ENCODE data around the gene MFSD2A.
A peak's percentile ranks its signal among the peaks of the same experiment; 100 is the strongest.
"Not testable (repeated sequence)": the region's sequence is repeated elsewhere in the genome, so short reads cannot be mapped to it uniquely, and the experiment has no call there.

MFSD2A gene

GRCh38 chr1:39940980-39941871, 13.7 kb upstream of the MFSD2A start:
- no peak for DNase-seq

GRCh38 chr1:39943471-39944290, 11.3 kb upstream of the MFSD2A start:
- DNase-seq, result no peak

DNA sequence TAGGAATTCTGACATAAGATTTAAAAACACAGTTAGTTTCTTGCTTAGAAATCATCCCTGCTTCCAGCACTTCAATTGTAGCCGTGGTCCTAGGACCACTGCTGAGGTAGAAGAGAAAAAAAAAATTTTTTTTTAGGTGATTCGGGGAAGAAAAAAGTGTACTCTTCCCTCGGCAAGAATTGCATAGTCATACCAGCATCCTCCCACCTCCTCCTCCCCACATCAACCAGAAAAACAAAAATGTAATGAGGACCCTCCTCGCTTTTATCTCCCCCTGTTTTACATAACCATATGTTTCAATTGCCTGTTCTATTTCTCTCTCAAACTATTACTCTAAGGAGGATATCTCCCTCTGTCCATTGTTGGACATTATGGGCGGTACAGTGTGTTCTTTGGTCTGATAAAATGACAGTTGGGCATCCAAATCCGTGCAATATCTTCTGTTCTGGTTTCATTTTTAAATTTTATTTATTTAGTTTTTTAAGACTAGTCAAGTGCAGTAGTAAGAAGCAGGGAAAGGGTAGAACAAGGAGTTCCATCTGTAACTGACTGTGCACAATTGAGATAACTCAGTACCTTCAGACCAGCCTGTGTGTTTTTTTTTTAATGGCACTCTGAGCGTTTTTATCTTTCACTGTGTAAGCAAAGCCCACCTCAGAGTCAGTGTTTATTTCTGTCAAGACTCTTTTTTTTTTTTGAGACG, 10.4 kb upstream of the MFSD2A start:
- DNase-seq, result no peak

- DNase-seq, result no peak
These were observed 8.7 kb upstream of the MFSD2A start for GRCh38 chr1:39946216-39946615.

DNA sequence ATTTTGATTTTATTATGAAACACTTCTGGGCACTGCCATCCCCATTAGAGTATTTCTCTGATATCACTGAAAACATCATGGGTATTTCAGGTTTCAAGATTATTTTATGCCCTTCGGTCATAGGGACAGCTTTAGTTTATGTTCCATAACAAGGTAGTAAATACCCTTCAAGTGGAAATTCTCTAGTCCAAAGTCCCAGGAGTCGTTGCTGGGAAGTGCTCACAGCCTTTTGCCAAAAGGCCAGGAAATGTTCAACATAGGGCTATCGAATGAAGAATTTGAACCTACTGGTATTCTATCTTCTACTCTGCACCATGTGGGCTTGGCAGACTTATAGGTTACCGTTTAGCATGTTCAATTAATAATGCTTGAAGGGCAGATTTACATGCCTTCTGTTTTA, 7.7 kb upstream of the MFSD2A start:
- DNase-seq, result no peak

- DNase-seq, result no peak
These were observed 5.1 kb upstream of the MFSD2A start for GRCh38 chr1:39949891-39950290.

- no peak for DNase-seq
These were observed 3.0 kb upstream of the MFSD2A start for GRCh38 chr1:39951926-39952325.

DNA sequence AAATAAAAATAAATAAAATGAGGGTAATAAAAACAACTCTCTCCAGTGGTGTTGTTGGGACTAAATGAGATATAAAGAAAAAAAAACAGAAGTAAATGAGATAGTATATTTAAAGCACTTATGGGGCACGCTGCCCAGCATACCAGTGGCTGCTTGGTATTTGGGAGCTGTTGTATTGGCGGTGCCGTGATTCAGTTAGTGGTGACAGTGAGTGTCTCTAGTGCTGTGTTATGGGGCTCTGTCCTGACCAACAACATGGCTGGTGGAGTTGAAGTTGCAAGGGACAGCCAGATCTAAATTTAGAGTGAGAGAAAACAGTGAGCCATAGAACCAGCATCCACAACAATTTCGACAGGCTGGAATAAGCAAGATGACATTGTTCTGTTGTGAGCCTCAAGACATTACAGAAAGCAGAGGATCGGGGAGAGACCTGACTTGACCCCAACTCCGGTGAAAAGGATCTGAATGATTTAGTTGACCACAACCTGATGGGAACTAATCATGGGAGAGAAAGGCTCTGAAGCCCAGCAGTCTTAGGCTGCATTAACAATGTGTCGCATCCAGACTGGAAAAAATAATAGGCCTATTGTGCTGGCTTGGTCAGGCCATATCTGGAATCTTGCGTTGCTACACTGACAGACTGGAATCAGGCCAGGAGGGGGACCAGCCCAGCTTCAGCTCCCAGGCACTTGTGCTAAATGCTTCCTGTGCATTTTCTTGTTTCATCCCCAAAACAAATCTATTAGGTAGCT, 2.4 kb upstream of the MFSD2A start:
- DNase-seq, result no peak

- no peak for DNase-seq
These were observed 548 bp upstream of the MFSD2A start for GRCh38 chr1:39954324-39954869.

DNA sequence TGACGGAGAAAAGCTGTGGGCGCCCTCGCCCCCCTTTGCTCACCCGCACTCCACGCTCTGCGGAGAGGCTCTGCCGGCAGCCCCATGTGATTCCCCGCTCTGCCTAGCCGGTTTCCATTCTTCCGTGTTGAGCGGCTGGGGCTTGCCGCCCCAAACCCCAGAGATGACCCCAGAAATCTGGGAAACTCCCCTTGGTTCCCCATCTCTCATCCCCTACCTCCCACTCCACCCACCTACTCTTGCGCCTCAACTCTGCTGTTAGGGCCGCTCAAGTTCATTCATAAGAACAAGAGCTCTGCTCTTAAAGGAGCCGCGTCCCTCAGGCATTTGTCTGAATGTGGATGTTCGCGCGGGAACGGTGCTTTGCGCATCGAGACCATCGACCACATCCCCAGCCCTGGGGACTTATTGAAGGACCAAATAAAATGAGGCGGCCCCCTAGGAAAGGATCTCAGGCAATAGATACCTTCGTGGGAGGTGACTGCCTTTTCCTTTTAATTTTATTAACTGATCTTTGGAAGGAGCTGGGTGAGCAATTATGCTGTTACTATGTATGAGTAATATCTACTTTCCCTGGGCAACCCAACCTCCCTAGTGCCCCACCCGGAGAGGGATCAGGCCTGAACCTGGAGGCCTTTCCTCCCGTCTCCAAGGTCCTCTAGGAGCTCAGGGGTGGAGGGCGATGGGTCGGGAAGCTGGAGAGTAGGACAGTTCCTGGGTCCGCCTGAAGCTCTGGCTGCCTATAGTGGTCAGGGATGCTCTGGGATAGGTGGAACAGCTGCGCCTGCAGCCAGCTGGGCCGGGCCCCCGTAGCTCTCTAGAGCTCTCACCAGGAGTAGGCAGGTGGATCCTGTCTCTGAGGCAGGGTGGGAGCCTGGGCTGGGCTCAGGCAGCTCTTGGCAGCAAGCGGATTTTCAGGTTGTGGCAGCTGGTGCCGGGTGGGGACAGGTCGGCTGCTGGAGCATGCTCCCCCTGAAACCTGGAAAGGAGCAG, 898 bp downstream of the MFSD2A start:
- peak; percentile 41 for DNase-seq

DNA sequence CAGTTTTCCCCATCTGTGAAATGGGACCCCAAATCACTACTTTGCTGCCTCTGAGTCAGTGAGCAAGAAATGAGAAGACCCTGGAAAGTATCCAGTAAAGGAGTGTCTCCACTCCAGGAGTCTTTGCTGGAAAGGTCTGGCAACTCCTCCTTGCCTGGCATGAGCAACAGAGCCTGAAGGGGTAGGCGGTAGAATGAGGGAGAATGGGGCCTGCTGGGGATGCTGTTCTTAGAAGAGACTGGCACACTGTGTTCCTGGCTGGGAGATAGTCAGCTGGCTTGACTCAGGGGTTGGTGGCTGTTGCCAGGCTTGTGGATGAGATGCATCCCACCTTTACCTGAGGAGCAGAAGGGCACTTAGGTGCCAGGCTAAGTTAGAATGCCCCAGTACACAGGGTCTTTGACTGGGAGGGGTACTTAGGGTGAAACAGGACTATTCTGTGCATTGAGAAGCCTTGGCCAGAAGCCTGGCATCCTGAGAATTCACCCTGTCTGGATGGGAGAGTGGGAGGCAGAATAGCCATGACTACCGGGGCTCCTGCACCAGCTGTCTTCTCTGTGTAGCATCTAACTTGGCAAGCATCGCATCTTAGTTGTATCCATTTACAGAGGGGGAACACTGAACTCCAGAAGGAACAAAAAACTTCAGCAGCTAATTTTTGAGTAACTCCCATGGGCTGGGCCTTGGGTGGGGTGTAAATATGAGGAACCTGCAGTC, 2.5 kb downstream of the MFSD2A start:
- DNase-seq, result no peak

DNA sequence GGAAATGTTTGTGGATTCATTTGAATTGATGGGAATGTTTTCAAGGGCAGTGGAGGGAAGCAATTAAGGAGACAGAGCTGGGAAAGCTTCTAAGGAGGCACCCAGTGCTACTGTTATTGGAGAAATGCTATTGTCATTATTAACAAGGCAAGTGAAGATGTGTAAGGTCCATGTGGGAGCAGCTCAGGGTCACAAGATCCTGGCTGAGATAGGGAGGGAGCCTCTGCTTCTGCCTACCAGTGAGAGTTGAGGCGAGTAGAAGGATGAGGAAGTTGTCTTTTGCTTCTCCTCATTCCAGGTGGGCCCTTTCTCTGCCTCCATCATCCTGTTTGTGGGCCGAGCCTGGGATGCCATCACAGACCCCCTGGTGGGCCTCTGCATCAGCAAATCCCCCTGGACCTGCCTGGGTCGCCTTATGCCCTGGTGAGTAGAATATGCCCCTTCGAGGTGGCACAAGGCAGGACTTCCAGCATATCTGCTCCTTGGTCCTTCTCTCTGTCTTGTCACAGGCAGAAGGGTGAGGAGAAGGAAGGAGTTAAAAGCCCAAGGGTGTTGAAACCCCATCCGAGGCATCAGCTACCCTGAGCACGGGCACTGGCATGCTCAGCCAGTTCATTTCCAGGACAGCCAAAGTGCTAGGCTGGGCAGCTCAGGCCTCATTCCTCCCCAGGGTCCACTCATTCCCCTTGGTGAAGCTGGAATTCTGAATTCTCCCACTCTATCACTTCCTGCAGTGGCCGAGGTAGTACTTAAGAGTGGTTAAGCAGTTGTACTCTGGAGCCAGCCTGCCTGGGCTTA, 3.7 kb downstream of the MFSD2A start:
- DNase-seq, result no peak

- no peak for DNase-seq
These were observed 4.8 kb downstream of the MFSD2A start for GRCh38 chr1:39959651-39960333.

- DNase-seq, result peak; percentile 15
These were observed 5.5 kb downstream of the MFSD2A start for GRCh38 chr1:39960431-39960958.

GRCh38 chr1:39962450-39962825, 7.5 kb downstream of the MFSD2A start:
- DNase-seq, result no peak

- DNase-seq, result not testable (repeated sequence)
These were observed 8.0 kb downstream of the MFSD2A start for GRCh38 chr1:39962964-39963363.

DNA sequence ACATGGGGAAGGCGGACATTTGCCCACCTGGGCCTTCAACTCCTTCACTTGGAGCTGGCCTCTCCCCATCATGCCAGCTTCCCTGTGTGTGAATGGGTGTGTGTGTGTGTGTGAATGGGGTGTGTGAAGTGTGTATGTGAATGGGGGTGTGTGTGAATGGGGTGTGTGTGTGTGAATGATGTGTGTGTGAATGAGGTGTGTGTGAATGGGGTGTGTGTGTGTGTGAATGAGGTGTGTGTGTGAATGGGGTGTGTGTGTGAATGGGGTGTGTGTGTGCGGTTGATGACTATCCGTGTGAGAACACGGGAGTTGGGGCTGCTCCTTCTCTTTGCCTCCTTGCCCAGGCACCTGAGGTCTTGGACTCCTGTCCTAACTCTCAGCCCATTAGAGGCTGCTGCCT, 9.6 kb downstream of the MFSD2A start:
- DNase-seq, result no peak

DNA sequence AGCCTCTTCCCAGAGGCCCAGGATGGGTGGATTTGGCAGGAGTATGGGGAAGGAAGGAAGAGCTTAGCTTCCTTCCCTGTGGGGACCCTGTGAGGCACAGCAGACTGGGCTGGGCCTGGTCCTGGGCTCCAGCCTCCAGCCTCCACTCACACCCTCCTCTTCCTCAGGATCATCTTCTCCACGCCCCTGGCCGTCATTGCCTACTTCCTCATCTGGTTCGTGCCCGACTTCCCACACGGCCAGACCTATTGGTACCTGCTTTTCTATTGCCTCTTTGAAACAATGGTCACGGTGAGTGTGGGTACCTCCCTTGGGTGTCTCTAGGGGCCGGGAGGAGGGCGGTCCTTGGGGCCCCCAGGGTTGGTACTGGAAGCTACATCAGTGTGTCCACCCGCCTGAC, 10.1 kb downstream of the MFSD2A start:
- no peak for DNase-seq

DNA sequence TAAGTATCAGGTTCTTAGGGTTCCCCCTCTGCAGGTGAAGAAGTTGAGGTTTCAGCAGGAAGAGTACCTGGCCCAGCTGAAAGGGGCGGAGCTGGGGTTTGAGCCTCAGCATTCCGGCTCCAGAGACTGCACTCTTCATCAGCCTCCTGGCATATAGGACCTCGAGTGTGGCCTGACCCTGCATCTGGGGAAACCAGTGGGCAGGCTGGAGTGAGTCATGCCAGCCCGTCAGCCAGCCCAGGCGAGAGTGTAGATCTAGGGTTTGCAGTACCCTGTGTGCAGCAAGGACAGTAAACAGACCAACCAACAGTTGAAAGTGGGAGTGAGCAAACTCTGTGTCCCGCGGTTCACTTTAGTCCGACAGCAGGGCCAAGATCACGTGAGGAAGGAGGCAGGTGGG, 14.1 kb downstream of the MFSD2A start:
- DNase-seq, result no peak

All from CD4-positive, alpha-beta T cell treated with Interleukin-10 for 1 hour (primary cell).